ENCODE measurements around the gene DZIP1.

The DZIP1 gene

GRCh38 chr13:95605448-95606125 is 38.9 kb downstream of the DZIP1 start:
- Histone ChIP-seq H3K27me3 (ENCODE audit: control insufficient read depth in 5 of 5, insufficient read depth in 4 of 5, low read length in 5 of 5) (no peaks in the 10 kb centered on the region), H3K4me3 (ENCODE audit: low read depth in 1 of 5, low read length in 5 of 5) (no peak overlapping the region), H3K9ac (ENCODE audit: low read length in 5 of 5) (no peak overlapping the region), H3K4me1 (ENCODE audit: control insufficient read depth in 5 of 5, insufficient read depth in 5 of 5, low read length in 5 of 5) (peaks cover 0 to 9% (median 0%) of the 10 kb centered on the region in 5 donors), H3K27ac (ENCODE audit: low read depth, low read length) (no peak overlapping the region), H3K9me3 (ENCODE audit: control insufficient read depth in 5 of 5, low read length in 5 of 5) (no peaks in the 10 kb centered on the region), H3K36me3 (ENCODE audit: control insufficient read depth in 5 of 5, insufficient read depth in 5 of 5, low read length in 5 of 5) (no peaks in the 10 kb centered on the region)

- no peak overlapping the region for H3K4me3 ChIP-seq (ENCODE audit: low read depth in 1 of 5, low read length in 5 of 5)
- H3K4me1 ChIP-seq (ENCODE audit: control insufficient read depth in 5 of 5, insufficient read depth in 5 of 5, low read length in 5 of 5) = peaks cover 0 to 9% (median 0%) of the 10 kb centered on the region in 5 donors
- H3K36me3 ChIP-seq (ENCODE audit: control insufficient read depth in 5 of 5, insufficient read depth in 5 of 5, low read length in 5 of 5) = peaks cover 0 to 3% (median 0%) of the 10 kb centered on the region in 5 donors
- no peak overlapping the region for H3K27ac ChIP-seq (ENCODE audit: low read depth, low read length)
- H3K9me3 ChIP-seq (ENCODE audit: control insufficient read depth in 5 of 5, low read length in 5 of 5) = no peaks in the 10 kb centered on the region
- H3K27me3 ChIP-seq (ENCODE audit: control insufficient read depth in 5 of 5, insufficient read depth in 4 of 5, low read length in 5 of 5) = no peaks in the 10 kb centered on the region
- no peak overlapping the region for H3K9ac ChIP-seq (ENCODE audit: low read length in 5 of 5)
These were observed 40.0 kb downstream of the DZIP1 start for GRCh38 chr13:95604556-95604915.

GRCh38 chr13:95603887-95604555 is 40.5 kb downstream of the DZIP1 start:
- Histone ChIP-seq H3K9me3 (ENCODE audit: control insufficient read depth in 5 of 5, low read length in 5 of 5) (no peaks in the 10 kb centered on the region), H3K9ac (ENCODE audit: low read length in 5 of 5) (no peak overlapping the region), H3K27me3 (ENCODE audit: control insufficient read depth in 5 of 5, insufficient read depth in 4 of 5, low read length in 5 of 5) (no peaks in the 10 kb centered on the region), H3K36me3 (ENCODE audit: control insufficient read depth in 5 of 5, insufficient read depth in 5 of 5, low read length in 5 of 5) (peaks cover 0 to 3% (median 0%) of the 10 kb centered on the region in 5 donors), H3K4me3 (ENCODE audit: low read depth in 1 of 5, low read length in 5 of 5) (no peak overlapping the region), H3K4me1 (ENCODE audit: control insufficient read depth in 5 of 5, insufficient read depth in 5 of 5, low read length in 5 of 5) (peaks cover 0 to 9% (median 0%) of the 10 kb centered on the region in 5 donors), H3K27ac (ENCODE audit: low read depth, low read length) (no peak overlapping the region)

- Histone ChIP-seq H3K27ac (ENCODE audit: low read depth, low read length) (no peak overlapping the region), H3K9me3 (ENCODE audit: control insufficient read depth in 5 of 5, low read length in 5 of 5) (no peaks in the 10 kb centered on the region), H3K36me3 (ENCODE audit: control insufficient read depth in 5 of 5, insufficient read depth in 5 of 5, low read length in 5 of 5) (peaks cover 0 to 3% (median 0%) of the 10 kb centered on the region in 5 donors), H3K4me3 (ENCODE audit: low read depth in 1 of 5, low read length in 5 of 5) (no peak overlapping the region), H3K27me3 (ENCODE audit: control insufficient read depth in 5 of 5, insufficient read depth in 4 of 5, low read length in 5 of 5) (no peaks in the 10 kb centered on the region), H3K9ac (ENCODE audit: low read length in 5 of 5) (no peak overlapping the region), H3K4me1 (ENCODE audit: control insufficient read depth in 5 of 5, insufficient read depth in 5 of 5, low read length in 5 of 5) (peaks cover 0 to 9% (median 0%) of the 10 kb centered on the region in 5 donors)
These were observed 42.6 kb downstream of the DZIP1 start for GRCh38 chr13:95601906-95602305.

- H3K4me1 ChIP-seq (ENCODE audit: control insufficient read depth in 5 of 5, insufficient read depth in 5 of 5, low read length in 5 of 5) = peaks cover 0 to 9% (median 0%) of the 10 kb centered on the region in 5 donors
- no peak overlapping the region for H3K27ac ChIP-seq (ENCODE audit: low read depth, low read length)
- no peak overlapping the region for H3K4me3 ChIP-seq (ENCODE audit: low read depth in 1 of 5, low read length in 5 of 5)
- no peak overlapping the region for H3K9ac ChIP-seq (ENCODE audit: low read length in 5 of 5)
- H3K27me3 ChIP-seq (ENCODE audit: control insufficient read depth in 5 of 5, insufficient read depth in 4 of 5, low read length in 5 of 5) = no peaks in the 10 kb centered on the region
- peaks cover 0 to 3% (median 0%) of the 10 kb centered on the region in 5 donors for H3K36me3 ChIP-seq (ENCODE audit: control insufficient read depth in 5 of 5, insufficient read depth in 5 of 5, low read length in 5 of 5)
- H3K9me3 ChIP-seq (ENCODE audit: control insufficient read depth in 5 of 5, low read length in 5 of 5) = no peaks in the 10 kb centered on the region
These were observed 43.3 kb downstream of the DZIP1 start for GRCh38 chr13:95601216-95601615.

GRCh38 chr13:95596701-95597100 is 47.8 kb downstream of the DZIP1 start:
- H3K9ac ChIP-seq (ENCODE audit: low read length in 5 of 5) = no peak overlapping the region
- H3K4me3 ChIP-seq (ENCODE audit: low read depth in 1 of 5, low read length in 5 of 5) = no peak overlapping the region
- no peaks in the 10 kb centered on the region for H3K9me3 ChIP-seq (ENCODE audit: control insufficient read depth in 5 of 5, low read length in 5 of 5)
- H3K4me1 ChIP-seq (ENCODE audit: control insufficient read depth in 5 of 5, insufficient read depth in 5 of 5, low read length in 5 of 5) = peaks cover 0 to 7% (median 0%) of the 10 kb centered on the region in 5 donors
- H3K36me3 ChIP-seq (ENCODE audit: control insufficient read depth in 5 of 5, insufficient read depth in 5 of 5, low read length in 5 of 5) = peaks cover 0 to 3% (median 0%) of the 10 kb centered on the region in 5 donors
- no peak overlapping the region for H3K27ac ChIP-seq (ENCODE audit: low read depth, low read length)
- no peaks in the 10 kb centered on the region for H3K27me3 ChIP-seq (ENCODE audit: control insufficient read depth in 5 of 5, insufficient read depth in 4 of 5, low read length in 5 of 5)

- no peak overlapping the region for H3K9ac ChIP-seq (ENCODE audit: low read length in 5 of 5)
- no peaks in the 10 kb centered on the region for H3K36me3 ChIP-seq (ENCODE audit: control insufficient read depth in 5 of 5, insufficient read depth in 5 of 5, low read length in 5 of 5)
- no peaks in the 10 kb centered on the region for H3K9me3 ChIP-seq (ENCODE audit: control insufficient read depth in 5 of 5, low read length in 5 of 5)
- H3K27me3 ChIP-seq (ENCODE audit: control insufficient read depth in 5 of 5, insufficient read depth in 4 of 5, low read length in 5 of 5) = no peaks in the 10 kb centered on the region
- no peak overlapping the region for H3K27ac ChIP-seq (ENCODE audit: low read depth, low read length)
- H3K4me3 ChIP-seq (ENCODE audit: low read depth in 1 of 5, low read length in 5 of 5) = no peak overlapping the region
- no peaks in the 10 kb centered on the region for H3K4me1 ChIP-seq (ENCODE audit: control insufficient read depth in 5 of 5, insufficient read depth in 5 of 5, low read length in 5 of 5)
These were observed 51.0 kb downstream of the DZIP1 start for GRCh38 chr13:95593462-95593861.

- Histone ChIP-seq H3K36me3 (ENCODE audit: control insufficient read depth in 5 of 5, insufficient read depth in 5 of 5, low read length in 5 of 5) (peaks cover 0 to 11% (median 0%) of the 10 kb centered on the region in 5 donors), H3K4me3 (ENCODE audit: low read depth in 1 of 5, low read length in 5 of 5) (no peak overlapping the region), H3K27me3 (ENCODE audit: control insufficient read depth in 5 of 5, insufficient read depth in 4 of 5, low read length in 5 of 5) (no peaks in the 10 kb centered on the region), H3K4me1 (ENCODE audit: control insufficient read depth in 5 of 5, insufficient read depth in 5 of 5, low read length in 5 of 5) (no peaks in the 10 kb centered on the region), H3K27ac (ENCODE audit: low read depth, low read length) (no peak overlapping the region), H3K9me3 (ENCODE audit: control insufficient read depth in 5 of 5, low read length in 5 of 5) (no peaks in the 10 kb centered on the region), H3K9ac (ENCODE audit: low read length in 5 of 5) (no peak overlapping the region)
These were observed 55.8 kb downstream of the DZIP1 start for GRCh38 chr13:95588721-95589120.

GRCh38 chr13:95588134-95588533 is 56.4 kb downstream of the DZIP1 start:
- Histone ChIP-seq H3K27me3 (ENCODE audit: control insufficient read depth in 5 of 5, insufficient read depth in 4 of 5, low read length in 5 of 5) (no peaks in the 10 kb centered on the region), H3K4me3 (ENCODE audit: low read depth in 1 of 5, low read length in 5 of 5) (no peak overlapping the region), H3K9ac (ENCODE audit: low read length in 5 of 5) (no peak overlapping the region), H3K36me3 (ENCODE audit: control insufficient read depth in 5 of 5, insufficient read depth in 5 of 5, low read length in 5 of 5) (peaks cover 0 to 11% (median 0%) of the 10 kb centered on the region in 5 donors), H3K9me3 (ENCODE audit: control insufficient read depth in 5 of 5, low read length in 5 of 5) (no peaks in the 10 kb centered on the region), H3K4me1 (ENCODE audit: control insufficient read depth in 5 of 5, insufficient read depth in 5 of 5, low read length in 5 of 5) (no peaks in the 10 kb centered on the region), H3K27ac (ENCODE audit: low read depth, low read length) (no peak overlapping the region)

GRCh38 chr13:95585867-95586266 is 58.6 kb downstream of the DZIP1 start:
- no peak overlapping the region for H3K9ac ChIP-seq (ENCODE audit: low read length in 5 of 5)
- H3K4me1 ChIP-seq (ENCODE audit: control insufficient read depth in 5 of 5, insufficient read depth in 5 of 5, low read length in 5 of 5) = no peaks in the 10 kb centered on the region
- H3K27me3 ChIP-seq (ENCODE audit: control insufficient read depth in 5 of 5, insufficient read depth in 4 of 5, low read length in 5 of 5) = no peaks in the 10 kb centered on the region
- peaks cover 0 to 13% (median 0%) of the 10 kb centered on the region in 5 donors for H3K36me3 ChIP-seq (ENCODE audit: control insufficient read depth in 5 of 5, insufficient read depth in 5 of 5, low read length in 5 of 5)
- no peaks in the 10 kb centered on the region for H3K9me3 ChIP-seq (ENCODE audit: control insufficient read depth in 5 of 5, low read length in 5 of 5)
- no peak overlapping the region for H3K27ac ChIP-seq (ENCODE audit: low read depth, low read length)
- H3K4me3 ChIP-seq (ENCODE audit: low read depth in 1 of 5, low read length in 5 of 5) = no peak overlapping the region

Measured in subcutaneous abdominal adipose tissue (tissue), 5 donors.